ENCODE results near the gene SPOP. TPM values are rescaled to one million over a fixed set of nuclear protein-coding genes. Genes with fewer than 3 reads are reported as not detected.

The SPOP gene
- 10 to 100 TPM; 44.5 to 91.5 (median 65.5) TPM for total RNA-seq

DNA sequence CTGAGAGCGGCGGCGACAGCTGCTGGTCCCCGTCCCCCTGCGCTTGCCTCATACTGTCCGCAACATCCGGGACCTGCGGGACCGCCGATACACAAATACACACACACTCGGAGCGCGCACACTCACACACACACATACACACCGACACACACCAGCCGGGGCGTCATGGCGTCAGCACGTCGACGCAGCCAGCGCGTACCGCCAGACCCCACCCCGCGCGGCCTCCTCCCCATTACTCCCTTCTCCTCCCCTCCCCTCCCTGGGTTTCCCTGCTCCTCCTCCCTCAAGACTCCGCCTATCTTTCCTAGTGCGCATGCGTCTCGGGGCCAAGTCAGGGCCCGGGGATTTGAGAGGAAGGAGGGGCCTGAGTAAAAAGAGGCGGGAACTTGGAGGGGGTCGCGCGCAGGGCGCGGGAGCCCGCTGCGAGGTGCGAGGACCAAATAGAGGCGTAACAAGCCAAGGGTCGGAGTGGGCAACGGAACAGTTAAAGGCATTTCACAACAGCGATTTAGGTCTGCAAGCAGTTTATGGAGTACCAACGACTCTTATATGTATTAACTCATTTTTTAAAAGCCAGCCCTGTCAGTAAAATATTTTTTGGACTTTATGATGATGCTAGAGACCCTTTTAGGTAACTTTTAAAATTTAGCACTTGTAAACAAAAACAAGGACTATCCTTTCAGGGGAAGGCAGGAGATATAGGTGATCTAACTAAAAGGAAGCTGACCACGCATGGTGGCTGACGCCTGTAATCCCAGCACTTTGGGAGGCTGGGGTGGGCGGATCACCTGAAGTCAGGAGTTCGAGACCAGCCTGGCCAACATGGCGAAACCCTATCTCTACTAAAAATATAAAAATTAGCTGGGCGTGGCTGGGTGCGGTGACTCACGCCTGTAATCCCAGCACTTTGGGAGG lies at the start of gene SPOP:
Gene SPOP, minus strand, starts transcription at position 165 of the 915 bp plus-strand sequence. CDS start 55,287 bp downstream, outside the sequence.
- TF ChIP-seq, protein P1, sequence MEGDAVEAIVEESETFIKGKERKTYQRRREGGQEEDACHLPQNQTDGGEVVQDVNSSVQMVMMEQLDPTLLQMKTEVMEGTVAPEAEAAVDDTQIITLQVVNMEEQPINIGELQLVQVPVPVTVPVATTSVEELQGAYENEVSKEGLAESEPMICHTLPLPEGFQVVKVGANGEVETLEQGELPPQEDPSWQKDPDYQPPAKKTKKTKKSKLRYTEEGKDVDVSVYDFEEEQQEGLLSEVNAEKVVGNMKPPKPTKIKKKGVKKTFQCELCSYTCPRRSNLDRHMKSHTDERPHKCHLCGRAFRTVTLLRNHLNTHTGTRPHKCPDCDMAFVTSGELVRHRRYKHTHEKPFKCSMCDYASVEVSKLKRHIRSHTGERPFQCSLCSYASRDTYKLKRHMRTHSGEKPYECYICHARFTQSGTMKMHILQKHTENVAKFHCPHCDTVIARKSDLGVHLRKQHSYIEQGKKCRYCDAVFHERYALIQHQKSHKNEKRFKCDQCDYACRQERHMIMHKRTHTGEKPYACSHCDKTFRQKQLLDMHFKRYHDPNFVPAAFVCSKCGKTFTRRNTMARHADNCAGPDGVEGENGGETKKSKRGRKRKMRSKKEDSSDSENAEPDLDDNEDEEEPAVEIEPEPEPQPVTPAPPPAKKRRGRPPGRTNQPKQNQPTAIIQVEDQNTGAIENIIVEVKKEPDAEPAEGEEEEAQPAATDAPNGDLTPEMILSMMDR (IDR thresholded peaks at IDR 0.05; ENCODE audit: low read depth) = no peak

DNA sequence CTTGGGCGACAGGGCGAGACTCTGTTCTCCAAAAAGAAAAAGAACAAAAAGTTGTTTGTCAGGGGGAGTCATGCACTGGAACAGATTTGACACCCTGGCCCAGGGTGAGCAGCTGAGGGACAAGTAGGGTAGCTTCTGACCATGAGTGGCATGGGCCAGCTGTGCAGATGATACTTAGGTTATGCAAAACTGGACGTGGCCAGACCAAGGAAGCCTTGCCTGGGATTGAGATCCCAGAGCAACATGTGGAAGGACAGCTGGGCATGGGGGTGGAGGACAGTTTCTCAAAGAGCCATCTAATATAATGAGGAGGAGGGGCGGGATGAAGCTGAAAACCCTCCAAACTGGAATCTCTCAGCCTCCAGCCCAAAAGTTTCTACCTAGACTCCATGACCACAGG lies 49.5 kb upstream of the SPOP start:
- TF ChIP-seq, protein P1 (IDR thresholded peaks at IDR 0.05; ENCODE audit: low read depth) = no peak

DNA sequence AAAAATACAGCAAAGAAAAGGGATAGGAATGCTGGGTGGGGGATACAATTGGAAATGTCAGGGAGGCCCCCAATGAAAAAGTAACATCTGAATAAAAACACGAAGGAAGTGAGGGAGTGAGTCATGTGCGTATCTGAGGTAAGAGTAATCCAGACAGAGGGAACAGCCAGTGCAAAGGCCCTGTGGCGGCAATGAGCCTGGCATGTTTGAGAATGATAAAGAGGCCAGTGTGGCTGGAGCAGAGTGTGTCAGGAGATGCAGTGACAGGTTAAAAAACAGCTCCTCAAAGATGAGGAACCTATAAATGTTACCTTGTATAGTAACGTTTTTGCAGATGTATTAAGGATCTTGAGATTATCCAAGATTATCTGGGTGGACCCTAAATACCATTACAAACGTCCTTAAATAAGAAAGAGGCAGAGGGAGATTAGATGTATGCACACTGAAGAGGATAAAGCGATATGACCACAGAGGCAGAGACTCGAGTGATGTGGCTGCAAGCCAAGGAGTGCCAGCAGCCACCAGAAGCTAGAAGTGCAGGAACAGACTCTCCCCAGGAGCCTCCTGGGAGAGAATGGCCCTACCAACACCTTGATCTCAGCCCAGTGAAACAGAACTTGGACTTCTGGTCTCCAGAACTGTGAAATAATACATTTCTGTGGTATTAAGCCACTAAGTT lies 47.7 kb upstream of the SPOP start:
- TF ChIP-seq, protein P1 (IDR thresholded peaks at IDR 0.05; ENCODE audit: low read depth) = no peak

DNA sequence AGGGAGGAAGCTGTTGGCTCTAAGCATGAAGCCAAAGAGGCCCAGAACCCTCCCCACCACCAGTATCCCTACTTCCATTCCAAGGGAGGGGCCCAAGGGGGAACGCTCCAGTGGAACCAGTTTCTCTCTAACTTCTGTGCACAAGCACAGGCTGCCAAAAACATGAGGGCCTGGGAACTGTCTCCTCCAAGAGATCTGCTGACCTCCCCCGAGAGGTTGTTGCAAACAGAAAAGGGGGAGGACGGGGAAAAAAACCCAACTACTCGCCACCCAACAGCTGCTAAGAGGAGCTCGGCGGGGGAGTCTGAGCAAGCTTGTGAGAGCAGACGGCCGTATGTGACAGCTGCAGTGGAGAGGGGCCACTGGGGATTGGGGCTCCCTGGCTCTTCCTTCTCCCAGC lies 45.5 kb upstream of the SPOP start:
- TF ChIP-seq, protein P1 (IDR thresholded peaks at IDR 0.05; ENCODE audit: low read depth) = no peak

DNA sequence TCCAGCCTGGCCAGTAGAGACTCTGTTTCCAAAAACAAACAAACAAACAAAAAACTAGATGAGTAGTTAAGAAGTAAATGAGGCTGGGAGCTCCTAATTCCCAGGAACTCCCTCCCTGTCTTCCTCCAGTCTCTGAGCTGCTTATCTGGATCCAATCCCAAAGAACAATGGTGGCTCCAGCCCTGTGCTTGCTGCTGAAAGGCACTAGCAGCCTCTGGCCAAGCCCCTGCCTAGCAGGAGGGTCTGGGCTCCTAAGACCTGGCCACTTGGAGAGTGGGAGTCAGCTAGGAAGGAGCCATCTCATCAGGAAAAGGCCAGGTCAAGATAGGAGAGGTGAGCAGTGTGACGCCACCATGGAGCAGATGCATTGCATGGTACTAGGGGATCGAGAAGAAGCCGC lies 44.2 kb upstream of the SPOP start:
- TF ChIP-seq, protein P1 (IDR thresholded peaks at IDR 0.05; ENCODE audit: low read depth) = no peak

DNA sequence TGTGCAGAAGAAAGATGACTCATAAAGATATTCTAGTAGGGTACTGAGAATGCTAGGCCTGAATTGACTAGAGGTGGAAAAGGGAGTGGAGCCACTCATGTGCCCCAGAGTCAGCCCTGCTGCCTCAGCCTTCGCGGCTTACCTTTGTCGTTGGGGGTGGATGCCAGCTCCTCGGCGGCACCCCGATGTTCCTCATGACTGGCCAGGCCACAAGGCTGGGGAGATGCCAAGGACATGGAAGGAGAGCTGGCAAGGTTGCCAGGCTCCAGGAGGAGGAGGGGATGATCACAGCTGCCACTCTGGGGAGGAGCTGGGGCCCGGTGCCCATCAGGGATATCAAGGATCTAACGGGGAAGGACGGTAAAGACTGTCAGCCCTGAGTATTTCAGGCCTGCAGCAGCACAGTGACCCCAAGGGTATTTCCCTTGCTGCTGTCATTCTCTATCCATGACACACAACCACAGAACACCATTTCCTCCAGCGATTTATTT lies 39.5 kb upstream of the SPOP start:
- TF ChIP-seq, protein P1 (IDR thresholded peaks at IDR 0.05; ENCODE audit: low read depth) = no peak
